ENCODE results near the gene STX3. TPM values are rescaled to one million over a fixed set of nuclear protein-coding genes. Genes with fewer than 3 reads are reported as not detected.
"Not testable (repeated sequence)": the region's sequence is repeated elsewhere in the genome, so short reads cannot be mapped to it uniquely, and the experiment has no call there.

STX3 gene
- total RNA-seq, 1 experiment from 2014 or later: 20.4 TPM

- TF ChIP-seq CTCF (IDR thresholded peaks at IDR 0.05 in 2 of 3, conservative IDR thresholded peaks at IDR 0.05 in 1 of 3; ENCODE audit: borderline replicate concordance in 1 of 3, insufficient read depth in 1 of 3, low read depth in 2 of 3, low read length in 2 of 3): no peak
- TF ChIP-seq, protein P1, sequence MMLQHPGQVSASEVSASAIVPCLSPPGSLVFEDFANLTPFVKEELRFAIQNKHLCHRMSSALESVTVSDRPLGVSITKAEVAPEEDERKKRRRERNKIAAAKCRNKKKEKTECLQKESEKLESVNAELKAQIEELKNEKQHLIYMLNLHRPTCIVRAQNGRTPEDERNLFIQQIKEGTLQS (IDR thresholded peaks at IDR 0.05): no peak
- TF ChIP-seq SIN3A (IDR thresholded peaks at IDR 0.05; ENCODE audit: low read depth): no peak
- TF ChIP-seq JUND (IDR thresholded peaks at IDR 0.05): no peak
- TF ChIP-seq SRF (IDR thresholded peaks at IDR 0.05; ENCODE audit: low read depth): no peak
- no peak for TF ChIP-seq POLR2A (IDR thresholded peaks at IDR 0.05; ENCODE audit: borderline replicate concordance, extremely low read depth, insufficient read depth, insufficient read length)
- TF ChIP-seq CBX3 (IDR thresholded peaks at IDR 0.05; ENCODE audit: low read depth): no peak
- no peak for TF ChIP-seq EZH2 (IDR thresholded peaks at IDR 0.05)
- TF ChIP-seq FOSL1 (IDR thresholded peaks at IDR 0.05; ENCODE audit: low read depth): no peak
- TF ChIP-seq EGR1 (IDR thresholded peaks at IDR 0.05; ENCODE audit: low read depth): no peak
Observed at GRCh38 chr11:59814021-59814420, 58.8 kb downstream of the STX3 start (continued).

DNA sequence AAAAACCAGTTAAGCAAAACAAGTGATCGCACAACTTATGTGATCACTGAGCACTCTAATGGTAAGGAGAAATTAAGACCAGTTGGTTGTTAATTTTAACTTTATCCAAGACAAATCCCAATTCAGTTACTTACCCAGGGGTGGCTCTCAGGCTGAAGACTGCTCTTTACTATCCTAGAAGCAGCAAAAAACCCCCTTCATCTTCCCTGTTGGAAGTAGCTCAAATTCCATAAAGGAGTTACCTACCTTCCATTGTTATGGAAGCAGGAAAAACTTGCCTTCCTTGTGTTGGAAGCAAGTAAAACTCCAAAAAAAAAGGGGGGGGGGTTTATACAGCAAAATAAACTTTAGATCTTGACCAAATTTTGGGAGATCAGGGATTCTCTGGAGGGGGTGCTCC, 60.6 kb downstream of the STX3 start:
- Histone ChIP-seq H3K9ac (ENCODE audit: low read length) (no peak overlapping the region), H4K20me1 (ENCODE audit: insufficient read depth) (no peaks in the 10 kb centered on the region), H3K9me2 (ENCODE audit: insufficient read depth) (no peaks in the 10 kb centered on the region), H3K36me3 (ENCODE audit: control insufficient read depth in 1 of 2, insufficient read depth in 2 of 2, low read length in 2 of 2) (no peaks in the 10 kb centered on the region), H3K4me3 (replicated peaks in 1 of 2; ENCODE audit: low read depth in 1 of 2, low read length in 2 of 2) (no peak overlapping the region), H3K9me3 (ENCODE audit: control insufficient read depth in 1 of 2, insufficient read depth in 1 of 2, low read depth in 1 of 2, low read length in 2 of 2) (no peaks in the 10 kb centered on the region), H3K79me2 (ENCODE audit: insufficient read depth, low read length) (no peaks in the 10 kb centered on the region), H3K4me2 (ENCODE audit: low read length) (no peak overlapping the region), H3K4me1 (ENCODE audit: control insufficient read depth in 1 of 2, insufficient read depth in 2 of 2, low read length in 2 of 2) (peaks cover 0 to 7% of the 10 kb centered on the region in 2 experiments; a peak in 2 of 4 replicates), H3K27ac (ENCODE audit: low read depth, low read length) (no peak overlapping the region), H3K27me3 (ENCODE audit: insufficient read depth, low read length) (no peaks in the 10 kb centered on the region), H2AFZ (ENCODE audit: low read depth, low read length, poor library complexity, severe bottlenecking) (no peak overlapping the region)
- BruUV-seq (replicated peaks): no TSS peak
- intact Hi-C loops (cut with micrococcal nuclease): no loop called here
- no peak for TF ChIP-seq ZNF274 (IDR thresholded peaks at IDR 0.05; ENCODE audit: low read depth, low read length)
- TF ChIP-seq YY1 (IDR thresholded peaks at IDR 0.05; ENCODE audit: extremely low read depth, insufficient replicate concordance, low read depth, low read length): no peak
- no peak for TF ChIP-seq RAD21 (IDR thresholded peaks at IDR 0.05; ENCODE audit: low read depth)
- no peak for TF ChIP-seq EGR1 (IDR thresholded peaks at IDR 0.05; ENCODE audit: low read depth)
- no peak for TF ChIP-seq TCF7L2 (IDR thresholded peaks at IDR 0.05; ENCODE audit: borderline replicate concordance, extremely low read depth, insufficient read depth, insufficient read length)
- TF ChIP-seq ELF1 (IDR thresholded peaks at IDR 0.05; ENCODE audit: borderline replicate concordance, low read depth): no peak
- TF ChIP-seq CBX3 (IDR thresholded peaks at IDR 0.05; ENCODE audit: low read depth): no peak
- no peak for TF ChIP-seq SRF (IDR thresholded peaks at IDR 0.05; ENCODE audit: low read depth)
- no peak for TF ChIP-seq SIN3A (IDR thresholded peaks at IDR 0.05; ENCODE audit: low read depth)
- TF ChIP-seq, protein P1 (IDR thresholded peaks at IDR 0.05): no peak
- no peak for TF ChIP-seq SP1 (IDR thresholded peaks at IDR 0.05; ENCODE audit: low read depth)
- no peak for ATAC-seq
- DNase-seq (ENCODE audit: low read depth, low spot score): no peak
- ChIA-PET CTCF (no interaction called here), POLR2A (no interaction called here), RAD21 (ENCODE audit: low non-redundant PET in 1 of 2, low total read pairs in 2 of 2, uncharacterized antibody in 2 of 2, unreplicated experiment in 2 of 2) (no interaction called here)

DNA sequence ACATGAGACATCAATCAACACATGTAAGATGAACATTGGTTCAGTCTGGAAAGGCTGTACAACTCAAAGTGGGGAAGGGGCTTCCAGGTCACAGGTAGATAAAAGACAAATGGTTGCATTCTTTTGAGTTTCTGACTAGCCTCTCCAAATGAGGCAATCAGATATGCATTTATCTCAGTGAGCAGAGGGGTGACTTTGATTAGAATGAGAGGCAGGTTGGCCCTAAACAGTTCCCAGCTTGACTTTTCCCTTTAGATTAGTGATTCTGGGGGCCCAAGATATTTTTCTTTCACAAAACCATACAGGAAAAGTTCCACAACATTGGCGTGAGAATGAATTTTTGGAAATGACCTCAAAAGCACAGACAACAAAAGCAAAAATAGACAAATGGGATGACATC, 61.3 kb downstream of the STX3 start:
- H3K27me3 ChIP-seq (ENCODE audit: insufficient read depth, low read length); H3K9me3 ChIP-seq (ENCODE audit: control insufficient read depth in 1 of 2, insufficient read depth in 1 of 2, low read depth in 1 of 2, low read length in 2 of 2); H3K4me2 ChIP-seq (ENCODE audit: low read length); H3K4me1 ChIP-seq (ENCODE audit: control insufficient read depth in 1 of 2, insufficient read depth in 2 of 2, low read length in 2 of 2); H4K20me1 ChIP-seq (ENCODE audit: insufficient read depth); H3K4me3 ChIP-seq (replicated peaks in 1 of 2; ENCODE audit: low read depth in 1 of 2, low read length in 2 of 2); H2AFZ ChIP-seq (ENCODE audit: low read depth, low read length, poor library complexity, severe bottlenecking); CTCF ChIA-PET; RAD21 ChIA-PET (ENCODE audit: low non-redundant PET in 1 of 2, low total read pairs in 2 of 2, uncharacterized antibody in 2 of 2, unreplicated experiment in 2 of 2); ATAC-seq; H3K9me2 ChIP-seq (ENCODE audit: insufficient read depth); H3K36me3 ChIP-seq (ENCODE audit: control insufficient read depth in 1 of 2, insufficient read depth in 2 of 2, low read length in 2 of 2); H3K79me2 ChIP-seq (ENCODE audit: insufficient read depth, low read length); H3K27ac ChIP-seq (ENCODE audit: low read depth, low read length); POLR2A ChIA-PET; intact Hi-C loops (cut with micrococcal nuclease); H3K9ac ChIP-seq (ENCODE audit: low read length); DNase-seq (ENCODE audit: low read depth, low spot score); BruUV-seq (replicated peaks): not testable (repeated sequence)
